Stimulated activated CD8-positive, alpha-beta memory T cell treated with anti-CD3 and anti-CD28 coated beads, Interleukin-12 subunit alpha, Interleukin-12 subunit beta, amount 100 ng/mL, for 24 hours (primary cell): ENCODE data around the gene CHFR.
"Not testable (repeated sequence)": the region's sequence is repeated elsewhere in the genome, so short reads cannot be mapped to it uniquely, and the experiment has no call there.

ENCODE experiments used
- DNase-seq: peaks from one replicate; pipeline ENCODE4 v3.0.0-alpha.2; 2020; ENCODE audit errors: extremely low read depth

Gene CHFR, protein sequence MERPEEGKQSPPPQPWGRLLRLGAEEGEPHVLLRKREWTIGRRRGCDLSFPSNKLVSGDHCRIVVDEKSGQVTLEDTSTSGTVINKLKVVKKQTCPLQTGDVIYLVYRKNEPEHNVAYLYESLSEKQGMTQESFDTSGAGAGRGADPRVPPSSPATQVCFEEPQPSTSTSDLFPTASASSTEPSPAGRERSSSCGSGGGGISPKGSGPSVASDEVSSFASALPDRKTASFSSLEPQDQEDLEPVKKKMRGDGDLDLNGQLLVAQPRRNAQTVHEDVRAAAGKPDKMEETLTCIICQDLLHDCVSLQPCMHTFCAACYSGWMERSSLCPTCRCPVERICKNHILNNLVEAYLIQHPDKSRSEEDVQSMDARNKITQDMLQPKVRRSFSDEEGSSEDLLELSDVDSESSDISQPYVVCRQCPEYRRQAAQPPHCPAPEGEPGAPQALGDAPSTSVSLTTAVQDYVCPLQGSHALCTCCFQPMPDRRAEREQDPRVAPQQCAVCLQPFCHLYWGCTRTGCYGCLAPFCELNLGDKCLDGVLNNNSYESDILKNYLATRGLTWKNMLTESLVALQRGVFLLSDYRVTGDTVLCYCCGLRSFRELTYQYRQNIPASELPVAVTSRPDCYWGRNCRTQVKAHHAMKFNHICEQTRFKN

DNA sequence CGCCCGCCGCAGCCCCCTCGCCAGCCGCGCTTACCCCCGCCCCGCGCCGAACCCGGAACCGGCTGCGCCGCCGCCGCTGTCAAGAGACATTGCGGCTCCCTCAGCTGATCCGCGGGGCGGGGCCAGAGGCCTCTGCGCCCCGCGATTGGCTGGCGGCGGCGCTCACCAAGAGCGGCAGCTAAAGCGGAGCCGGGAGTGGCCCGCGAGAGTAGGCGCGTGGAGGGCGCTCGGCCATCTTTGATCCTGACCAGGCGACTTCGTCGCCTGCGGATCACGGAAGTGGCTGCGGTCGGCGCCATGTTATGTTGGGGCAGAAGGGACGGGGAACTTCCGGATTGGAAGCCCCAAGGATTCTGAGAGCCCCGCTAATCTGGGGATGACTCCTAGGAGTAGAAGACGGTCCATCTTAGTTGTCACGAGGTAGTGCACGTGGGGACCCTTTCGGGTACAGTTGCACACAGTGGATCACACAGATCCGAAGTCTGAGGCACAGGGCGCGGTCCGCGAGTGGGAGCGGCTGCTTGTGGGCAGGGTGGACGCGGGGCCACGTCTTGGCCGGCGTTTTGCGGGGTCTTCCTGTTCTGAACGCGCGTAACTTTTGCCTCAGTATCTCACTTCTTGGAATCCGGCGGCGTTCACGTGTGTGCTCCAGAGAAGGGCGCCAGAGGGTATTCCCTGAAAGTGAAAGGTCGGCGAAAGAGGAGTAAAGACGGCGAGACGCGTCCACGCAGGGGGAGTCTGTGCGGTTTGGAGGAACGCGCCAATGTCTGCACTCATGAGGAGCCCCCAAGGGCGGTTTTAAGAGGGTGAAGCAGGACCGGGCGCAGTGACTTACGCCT is at the start of gene CHFR:
TSS of gene CHFR (minus strand) at position 93 of the 839 bp plus-strand sequence. CDS start 277 bp downstream, outside the sequence.
- peak; percentile 88 for DNase-seq

DNA sequence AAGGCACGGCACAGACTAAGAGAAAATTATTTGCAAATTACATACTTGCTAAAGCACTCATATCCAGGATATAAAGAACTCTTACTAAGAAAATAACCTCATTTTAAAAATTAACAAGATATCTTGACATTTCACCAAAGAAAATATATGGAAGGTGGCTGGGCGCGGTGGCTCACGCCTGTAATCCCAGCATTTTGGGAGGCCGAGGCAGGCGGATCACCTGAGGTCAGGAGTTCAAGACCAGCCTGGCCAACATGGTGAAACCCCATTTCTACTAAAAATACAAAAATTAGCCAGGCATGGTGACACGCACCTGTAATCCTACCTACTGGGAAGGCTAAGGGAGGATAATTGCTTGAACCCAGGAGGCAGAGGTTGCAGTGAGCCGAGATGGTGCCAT is 49.5 kb upstream of the CHFR start:
- not testable (repeated sequence) for DNase-seq

DNA sequence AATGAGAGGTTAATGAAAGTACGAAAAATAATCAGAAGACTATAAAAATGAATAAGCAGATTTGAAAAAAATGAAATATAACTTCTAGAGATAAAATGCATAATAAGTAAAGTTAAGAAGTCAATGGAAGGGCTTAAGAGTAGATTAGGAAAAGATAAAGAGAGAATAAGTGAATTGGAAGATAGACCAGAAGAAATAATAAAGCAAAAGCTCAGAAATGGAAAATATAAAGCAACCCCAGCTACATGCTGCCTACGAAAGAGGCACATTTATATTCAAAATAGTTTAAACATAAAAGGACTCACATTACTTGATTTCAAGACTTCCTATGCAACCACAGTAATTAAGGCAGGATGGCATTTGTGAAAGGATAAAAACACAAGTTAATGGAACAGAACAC is 48.8 kb upstream of the CHFR start:
- DNase-seq = no peak

DNA sequence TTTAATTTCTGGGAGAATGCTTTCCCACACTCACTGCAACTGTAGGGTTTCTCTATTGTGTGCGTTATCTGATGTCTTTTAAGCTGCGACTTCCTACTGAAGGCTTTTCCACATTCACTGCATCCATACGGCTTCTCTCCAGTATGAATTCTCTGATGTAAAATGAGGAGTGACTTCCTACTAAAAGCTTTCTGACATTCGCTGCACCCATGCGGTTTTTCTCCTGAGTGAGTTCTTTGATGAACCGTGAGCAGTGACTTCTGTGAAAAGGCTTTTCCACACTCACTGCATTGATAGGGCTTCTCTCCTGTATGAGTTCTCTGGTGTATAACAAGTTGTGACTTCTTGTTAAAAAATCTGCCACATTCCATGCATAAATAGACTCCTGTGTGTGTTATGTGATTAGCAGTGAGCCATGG is 39.0 kb upstream of the CHFR start:
- DNase-seq = no peak

DNA sequence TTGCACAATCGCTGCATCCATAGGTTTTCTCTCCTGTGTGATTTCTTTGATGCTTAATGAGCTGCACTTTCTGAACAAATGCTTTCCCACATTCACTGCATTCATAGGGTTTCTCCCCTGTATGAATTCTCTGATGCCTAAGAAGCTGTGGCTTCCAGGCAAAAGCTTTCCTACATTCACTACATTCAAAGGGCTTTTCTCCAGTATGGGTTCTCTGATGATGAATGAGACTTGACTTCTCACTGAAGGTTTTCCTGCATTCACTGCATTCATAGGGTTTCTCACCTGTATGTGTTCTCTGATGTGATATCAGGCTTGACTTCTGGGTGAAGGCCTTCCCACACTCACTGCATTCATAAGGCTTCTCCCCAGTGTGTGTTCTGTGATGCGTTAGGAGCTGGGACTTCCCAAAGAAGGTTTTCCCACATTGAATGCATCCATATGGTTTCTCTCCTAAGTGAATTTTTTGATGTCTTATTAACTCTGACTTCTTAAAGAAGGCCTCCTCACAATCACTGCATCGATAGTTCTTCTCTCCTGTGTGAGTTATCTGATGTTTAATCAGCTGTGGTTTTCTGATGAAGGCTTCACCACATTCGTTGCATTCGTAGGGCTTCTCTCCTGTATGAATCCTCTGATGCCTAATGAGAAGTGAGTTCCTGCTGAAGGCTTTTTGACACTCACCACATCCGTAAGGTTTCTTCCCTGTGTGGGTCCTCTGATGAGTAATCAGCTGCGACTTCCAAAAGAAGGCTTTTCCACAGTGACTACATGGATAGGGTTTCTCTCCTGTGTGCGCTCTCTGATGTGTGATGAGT is 38.4 kb upstream of the CHFR start:
- no peak for DNase-seq

DNA sequence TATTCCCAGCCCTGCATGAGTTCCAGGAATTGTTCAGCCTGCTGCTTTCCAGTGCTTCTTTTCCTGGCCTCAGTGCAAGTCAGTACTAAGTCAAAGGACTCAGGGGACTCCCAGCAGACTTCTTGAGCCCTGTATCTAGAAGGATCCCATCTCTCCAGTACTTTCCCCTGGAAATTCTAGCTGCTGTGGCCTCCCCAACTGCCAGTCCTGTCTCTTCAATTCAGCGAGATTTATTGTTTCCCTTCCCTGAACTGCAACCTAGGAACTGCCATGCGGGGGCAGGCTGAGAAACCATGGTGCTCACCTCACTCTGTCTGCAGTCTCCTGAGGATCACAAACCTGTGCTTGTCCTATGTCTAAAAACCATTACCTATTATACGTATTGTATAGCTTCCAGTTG is 37.0 kb upstream of the CHFR start:
- DNase-seq = no peak

DNA sequence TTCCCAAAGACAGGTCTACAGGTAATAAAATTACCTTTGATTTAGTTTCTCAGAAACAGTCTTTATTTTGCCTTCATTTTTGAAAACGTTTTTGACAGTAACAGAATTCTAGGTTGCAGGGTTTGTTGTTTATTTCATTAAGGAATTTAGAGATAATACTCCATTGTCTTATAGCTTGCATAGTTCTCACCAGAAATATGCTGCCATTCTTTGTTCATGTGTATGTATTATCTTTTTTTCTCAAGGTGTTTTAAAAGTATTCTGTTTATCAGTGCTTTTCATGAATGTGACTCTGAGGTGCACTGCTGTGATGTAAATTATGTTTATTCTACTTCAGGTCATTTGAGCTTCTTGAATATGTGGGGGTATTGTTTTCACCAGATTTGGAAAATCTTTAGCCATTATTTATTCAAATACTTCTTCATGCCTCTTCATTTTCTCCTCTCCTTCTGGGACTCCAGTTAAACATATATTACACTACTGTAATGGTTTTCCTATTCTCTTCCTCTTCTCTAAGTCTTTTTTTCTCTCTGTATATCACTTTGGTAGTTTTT is 36.0 kb upstream of the CHFR start:
- no peak for DNase-seq

DNA sequence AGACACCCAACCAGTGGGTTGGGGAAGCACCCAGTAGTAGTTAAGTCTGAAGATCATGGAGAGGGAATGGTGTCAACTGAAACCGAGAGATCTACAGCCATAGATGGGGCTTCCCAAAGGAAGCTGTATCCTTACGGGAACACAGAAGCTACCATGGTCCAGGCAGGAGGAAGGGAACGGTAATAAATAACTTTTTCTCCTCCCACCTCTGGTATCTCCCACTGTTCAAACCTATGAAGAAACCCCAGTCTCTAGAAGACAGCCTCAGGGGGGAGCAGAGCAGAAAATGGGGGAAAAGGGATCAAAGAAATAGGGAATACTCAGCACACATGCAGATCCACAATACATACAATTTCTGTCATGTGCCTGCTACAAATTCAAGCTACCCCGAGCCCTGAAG is 35.3 kb upstream of the CHFR start:
- no peak for DNase-seq

DNA sequence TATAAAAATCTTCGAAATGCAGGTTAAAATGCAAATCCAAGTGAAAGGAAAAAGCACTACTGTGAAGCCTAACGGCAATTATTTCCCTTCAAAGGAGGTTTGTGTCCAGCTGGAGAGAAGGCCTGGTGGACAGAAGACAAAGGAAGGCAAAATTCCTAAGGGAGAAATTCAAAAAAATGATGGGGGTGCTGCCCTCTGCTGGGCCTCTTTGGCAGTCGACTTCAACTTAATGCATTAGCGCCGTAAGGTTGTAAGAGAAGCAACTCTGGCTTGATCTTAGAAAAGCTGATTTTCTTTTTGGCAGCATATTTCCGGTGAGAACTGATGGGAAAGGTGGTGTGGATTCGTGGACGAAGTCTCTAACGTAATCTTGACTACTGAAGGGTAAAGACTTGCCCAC is 34.3 kb upstream of the CHFR start:
- no peak for DNase-seq

DNA sequence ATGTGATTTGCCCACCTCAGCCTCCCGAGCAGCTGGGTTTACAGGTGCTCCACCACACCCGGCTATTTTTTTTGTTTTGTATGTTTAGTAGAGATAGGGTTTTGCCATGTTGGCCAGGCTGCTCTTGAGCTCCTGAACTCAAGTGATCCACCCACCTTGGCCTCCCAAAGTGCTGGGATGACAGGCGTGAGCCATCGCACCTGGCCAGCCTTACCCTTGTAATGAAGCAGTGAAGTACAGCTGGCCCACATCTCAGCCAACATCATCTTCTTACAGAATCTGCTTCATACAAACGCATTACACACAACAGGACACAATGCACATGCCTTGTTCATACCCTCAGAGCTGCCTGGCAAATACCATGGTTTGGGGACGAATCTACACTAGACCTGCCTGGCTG is 31.3 kb upstream of the CHFR start:
- no peak for DNase-seq

DNA sequence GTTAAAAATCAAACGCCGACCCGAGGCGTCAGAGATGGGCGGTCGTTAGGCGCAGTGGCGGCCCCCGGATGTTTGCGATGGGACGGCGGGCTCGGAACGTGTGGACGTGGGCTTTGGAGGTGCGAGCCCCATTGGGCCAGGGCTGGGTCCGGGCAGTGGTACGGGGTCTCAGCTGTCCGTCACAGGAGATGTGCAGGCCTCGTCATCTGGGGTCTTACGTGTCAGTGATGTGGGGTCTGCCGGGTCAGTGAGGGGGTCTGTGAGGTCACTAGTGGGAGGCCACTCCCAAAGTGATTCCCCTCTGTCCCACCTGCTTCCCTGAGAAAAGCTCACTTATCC is 21.6 kb upstream of the CHFR start:
- no peak for DNase-seq

DNA sequence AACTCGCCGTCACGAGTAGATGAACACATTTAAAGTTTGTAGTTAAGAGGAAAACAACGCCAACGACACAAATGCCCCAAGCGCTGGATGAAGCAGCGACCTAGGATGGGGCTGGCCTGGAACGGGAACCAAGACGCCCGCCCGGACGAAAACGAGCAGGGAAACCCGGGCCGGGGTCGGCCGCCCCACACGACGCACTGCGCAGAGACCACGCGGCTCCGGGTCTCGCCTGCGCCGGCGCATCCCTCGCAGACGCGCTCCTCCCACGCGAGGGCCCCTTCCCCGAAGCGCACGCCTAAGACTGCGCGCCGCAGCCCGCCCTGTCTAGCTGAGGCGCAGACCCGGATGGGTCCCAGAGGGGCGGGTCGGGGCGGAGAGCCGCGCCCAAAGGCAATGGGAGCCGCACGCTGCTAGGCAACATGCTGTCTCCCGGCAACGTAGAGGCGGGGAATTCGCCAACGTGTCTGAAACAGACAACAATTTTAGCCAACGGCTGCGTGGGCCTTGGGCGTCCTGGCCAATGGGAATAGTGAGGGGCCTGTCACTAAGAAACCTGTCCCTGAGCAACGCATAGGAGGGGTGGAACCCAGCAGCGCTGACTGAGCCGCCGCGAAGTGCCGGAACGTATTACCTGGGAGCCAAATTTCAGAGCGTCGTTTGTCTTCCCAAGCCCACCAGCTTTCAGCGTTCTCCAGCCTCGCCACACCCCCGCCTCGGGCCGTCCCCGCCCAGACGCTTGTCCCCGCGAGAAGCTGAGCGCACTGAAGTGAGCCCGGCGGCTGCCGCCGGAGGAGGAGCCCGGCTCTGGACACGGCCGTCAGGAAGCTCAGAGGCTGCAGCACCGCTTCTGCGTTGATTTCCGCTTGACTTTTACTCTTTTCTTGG is 21.0 kb upstream of the CHFR start:
- DNase-seq = peak; percentile 94

DNA sequence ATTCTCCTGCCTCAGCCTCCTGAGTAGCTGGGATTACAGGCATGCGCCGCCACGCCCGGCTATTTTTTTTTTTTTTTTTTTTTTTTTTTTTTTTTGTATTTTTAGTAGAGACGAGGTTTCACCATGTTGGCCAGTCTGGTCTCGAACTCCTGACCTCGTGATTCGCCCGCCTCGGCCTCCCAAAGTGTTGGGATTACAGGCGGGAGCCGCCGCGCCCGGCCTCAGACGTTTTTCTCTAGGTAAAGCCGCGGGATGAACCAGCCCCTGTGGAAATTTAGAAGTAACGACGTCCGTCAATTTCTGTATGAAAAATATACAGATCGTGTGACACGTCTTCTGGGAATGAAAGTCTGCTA is 20.4 kb upstream of the CHFR start:
- DNase-seq = not testable (repeated sequence)

DNA sequence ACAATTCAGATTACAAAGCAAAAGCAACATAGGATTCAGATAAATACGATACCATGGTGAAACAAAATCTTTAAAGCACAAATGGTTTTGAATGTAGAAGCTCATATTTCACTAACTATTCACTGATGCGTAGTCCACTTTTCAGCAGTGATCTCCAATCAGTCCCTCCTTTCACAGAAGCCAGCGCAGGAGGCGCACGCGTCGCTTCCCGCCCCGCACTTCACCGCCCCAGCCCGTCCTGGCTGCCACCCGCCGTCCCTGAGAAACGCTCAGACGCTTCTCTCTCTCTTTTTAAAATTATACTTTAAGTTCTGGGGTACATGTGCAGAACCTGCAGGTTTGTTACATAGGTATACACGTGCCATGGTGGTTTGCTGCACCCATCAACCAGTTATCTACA is 19.8 kb upstream of the CHFR start:
- DNase-seq = no peak

DNA sequence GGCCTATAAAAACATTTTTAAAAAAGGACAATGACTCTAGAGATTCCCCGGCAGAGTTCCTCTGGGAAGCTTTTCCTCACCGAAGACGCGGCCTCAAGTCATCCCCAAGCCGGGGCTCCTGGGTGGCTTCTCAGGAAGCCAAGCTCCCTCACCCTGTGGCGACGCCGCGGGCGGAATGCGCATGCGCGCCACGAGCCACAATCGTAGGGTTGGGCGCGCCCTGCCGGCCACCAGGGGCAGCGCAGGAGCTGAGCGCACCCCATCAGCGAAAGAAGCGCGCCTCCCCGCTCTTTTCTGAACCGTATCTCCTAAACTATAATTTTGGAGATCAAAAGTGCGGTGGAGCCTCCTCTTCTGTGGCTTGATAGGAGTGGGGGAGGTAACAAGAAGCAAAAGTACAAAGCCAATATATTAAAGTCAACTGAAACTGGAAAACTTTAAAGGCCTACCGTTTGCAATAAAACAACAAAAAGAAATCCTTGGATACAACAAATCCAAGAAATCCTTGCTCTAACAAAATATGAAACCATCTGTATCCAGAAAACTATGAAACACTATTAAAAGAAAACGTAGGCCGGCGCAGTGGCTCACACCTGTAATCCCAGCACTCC is 17.4 kb upstream of the CHFR start:
- peak; percentile 72 for DNase-seq

DNA sequence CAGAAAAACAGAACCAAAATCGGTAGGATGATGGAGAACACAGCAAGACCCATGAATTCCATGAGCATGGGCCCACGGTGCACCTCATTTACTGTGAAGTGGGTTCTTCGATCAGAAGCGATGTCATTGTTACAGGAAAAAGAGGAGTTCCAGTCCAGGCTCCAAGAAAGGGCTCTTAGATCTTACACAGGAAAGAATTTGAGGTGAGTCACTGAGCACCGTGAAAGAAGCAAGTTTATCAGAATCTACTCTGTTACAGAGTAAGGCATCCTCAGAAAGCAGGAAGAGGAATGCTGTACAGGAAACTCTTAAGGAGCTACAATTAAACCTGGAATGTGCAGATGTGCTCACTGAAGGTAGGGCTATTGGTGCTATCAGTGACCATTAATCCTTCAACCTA is 11.6 kb upstream of the CHFR start:
- no peak for DNase-seq

DNA sequence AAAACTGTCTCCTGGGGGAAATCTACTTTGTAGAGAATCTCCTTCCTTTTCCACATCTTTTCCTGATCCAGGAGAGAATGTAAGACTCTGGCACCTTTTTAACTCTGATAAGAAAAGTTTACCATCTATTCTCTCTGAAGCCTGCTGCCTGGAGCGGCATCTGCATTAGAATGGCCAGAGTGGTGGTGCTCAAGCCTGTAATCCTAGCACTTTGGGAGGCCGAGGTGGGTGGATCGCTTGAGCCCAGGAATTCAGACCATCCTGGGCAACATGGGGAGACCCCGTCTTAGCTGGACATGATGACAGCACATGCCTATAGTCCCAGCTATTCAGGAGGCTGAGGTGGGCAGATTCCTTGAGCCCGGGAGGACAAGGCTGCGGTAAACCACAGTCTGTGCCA is 1.4 kb upstream of the CHFR start:
- no peak for DNase-seq

DNA sequence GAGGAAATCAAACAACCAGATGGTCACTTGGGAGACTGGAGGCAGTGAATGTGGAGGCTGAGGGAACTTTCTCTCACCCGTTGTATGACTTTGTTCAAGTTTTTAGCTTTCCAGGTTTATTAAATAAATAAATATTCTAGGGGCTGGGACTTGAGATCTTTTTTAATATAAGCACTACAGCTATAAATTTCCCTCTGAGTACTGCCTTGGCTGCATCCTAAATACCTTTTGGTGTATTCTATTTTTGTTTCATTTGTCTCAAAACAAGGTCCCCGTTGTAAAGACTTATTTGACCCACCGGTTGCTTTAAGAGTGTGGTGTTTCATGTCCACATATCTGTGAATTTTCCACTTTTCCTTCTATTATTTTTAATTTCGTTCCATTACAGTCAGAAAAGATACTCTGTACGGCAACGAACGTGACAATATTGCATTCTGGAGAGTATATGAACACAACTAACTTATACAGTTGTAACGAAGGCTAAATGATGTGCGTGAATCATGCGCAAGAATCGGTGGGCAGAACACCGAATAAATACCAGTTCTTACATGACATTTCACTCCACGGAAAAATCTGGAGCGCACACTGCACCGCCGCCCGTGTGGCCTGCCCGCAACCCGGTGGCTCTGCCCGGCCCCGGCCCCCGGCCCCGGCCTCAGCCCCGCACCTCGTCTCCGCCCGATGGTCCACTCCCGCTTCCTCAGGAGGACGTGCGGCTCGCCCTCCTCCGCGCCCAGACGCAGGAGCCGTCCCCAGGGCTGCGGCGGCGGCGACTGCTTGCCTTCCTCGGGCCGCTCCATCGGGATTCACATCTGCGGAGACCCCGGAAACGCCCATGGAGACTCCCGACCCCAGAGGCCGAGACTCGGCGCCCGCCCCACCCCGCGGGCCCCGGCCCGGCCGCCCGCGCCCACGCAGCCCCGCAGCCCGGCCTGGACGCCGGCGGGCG is 602 bp downstream of the CHFR start:
- DNase-seq = no peak

DNA sequence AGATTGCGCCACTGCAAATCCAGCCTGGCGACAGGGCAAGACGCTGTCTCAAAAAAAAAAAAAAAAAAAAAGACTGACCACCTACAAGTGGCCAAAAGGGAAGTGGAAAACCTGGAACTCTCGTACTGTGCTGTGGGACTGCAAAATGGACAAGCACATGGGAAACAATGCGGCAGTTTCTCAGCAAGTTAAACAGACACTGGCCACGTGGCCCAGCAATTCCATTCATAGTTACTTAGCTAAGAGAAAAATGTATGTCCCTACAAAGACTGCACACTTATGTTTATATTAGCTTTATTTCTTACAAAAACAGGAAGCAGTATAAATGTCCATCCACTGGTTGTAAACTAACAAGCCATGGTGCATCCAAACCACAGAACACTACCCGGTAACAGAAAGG is 5.6 kb downstream of the CHFR start:
- no peak for DNase-seq
